Measurements from ENCODE around the gene PPM1L. TPM values are rescaled to one million over a fixed set of nuclear protein-coding genes. Genes with fewer than 3 reads are reported as not detected.

Gene PPM1L
- total RNA-seq, 1 experiment from 2014 or later, result 4.3 TPM

- DNase-seq (ENCODE audit: low read depth), result peak; percentile 50
Measured at GRCh38 chr3:160921020-160921635, 165.1 kb downstream of the PPM1L start.

GRCh38 chr3:160924776-160925175, 168.7 kb downstream of the PPM1L start:
- DNase-seq (ENCODE audit: low read depth), result no peak

GRCh38 chr3:160927620-160928019, 171.6 kb downstream of the PPM1L start:
- no peak for DNase-seq (ENCODE audit: low read depth)

- peak; percentile 59 for DNase-seq (ENCODE audit: low read depth)
Measured at GRCh38 chr3:160928183-160928726, 172.2 kb downstream of the PPM1L start.

GRCh38 chr3:160929595-160929994, 173.6 kb downstream of the PPM1L start:
- peak; percentile 51 for DNase-seq (ENCODE audit: low read depth)

- no peak for DNase-seq (ENCODE audit: low read depth)
Measured at GRCh38 chr3:160931474-160931873, 175.4 kb downstream of the PPM1L start.

GRCh38 chr3:160935413-160936095, 179.5 kb downstream of the PPM1L start:
- DNase-seq (ENCODE audit: low read depth), result no peak

GRCh38 chr3:160941885-160942494, 186.0 kb downstream of the PPM1L start:
- peak; percentile 75 for DNase-seq (ENCODE audit: low read depth)

- no peak for DNase-seq (ENCODE audit: low read depth)
Measured at GRCh38 chr3:160943996-160944395, 188.0 kb downstream of the PPM1L start.

- DNase-seq (ENCODE audit: low read depth), result no peak
Measured at GRCh38 chr3:160945336-160945735, 189.3 kb downstream of the PPM1L start.

GRCh38 chr3:160948273-160948672, 192.2 kb downstream of the PPM1L start:
- DNase-seq (ENCODE audit: low read depth), result no peak

GRCh38 chr3:160949460-160949859, 193.4 kb downstream of the PPM1L start:
- DNase-seq (ENCODE audit: low read depth), result no peak

- DNase-seq (ENCODE audit: low read depth), result no peak
Measured at GRCh38 chr3:160950542-160950941, 194.5 kb downstream of the PPM1L start.

- no peak for DNase-seq (ENCODE audit: low read depth)
Measured at GRCh38 chr3:160950954-160951353, 194.9 kb downstream of the PPM1L start.

GRCh38 chr3:160951642-160952487, 195.8 kb downstream of the PPM1L start:
- DNase-seq (ENCODE audit: low read depth), result no peak

GRCh38 chr3:160953686-160954085, 197.7 kb downstream of the PPM1L start:
- DNase-seq (ENCODE audit: low read depth), result no peak

GRCh38 chr3:160956785-160957184, 200.8 kb downstream of the PPM1L start:
- DNase-seq (ENCODE audit: low read depth), result peak; percentile 53

- no peak for DNase-seq (ENCODE audit: low read depth)
Measured at GRCh38 chr3:160960568-160960967, 204.5 kb downstream of the PPM1L start.

GRCh38 chr3:160963949-160964348, 207.9 kb downstream of the PPM1L start:
- no peak for DNase-seq (ENCODE audit: low read depth)

- no peak for DNase-seq (ENCODE audit: low read depth)
Measured at GRCh38 chr3:160968761-160969160, 212.7 kb downstream of the PPM1L start.

GRCh38 chr3:160973067-160973809, 217.2 kb downstream of the PPM1L start:
- no peak for DNase-seq (ENCODE audit: low read depth)
